HFF-Myc (cell line): ENCODE data around the gene METTL4.
A peak's percentile ranks its signal among the peaks of the same experiment; 100 is the strongest.

Experiments
- DNase-seq: peaks from one replicate; pipeline ENCODE4 v3.0.0-alpha.2; 2011; ENCODE audit warnings: low read depth; ENCODE audit errors: extremely low read depth
- H3K4me3 ChIP-seq: replicated peaks from 2 replicates; pipeline ENCODE4 v1.5.1; 2011; ENCODE audit warnings: low read depth, mild to moderate bottlenecking, control low read depth, low read length
- CTCF ChIP-seq: IDR thresholded peaks from 2 replicates; pipeline ENCODE4 v1.5.1; 2012; ENCODE audit warnings: mild to moderate bottlenecking, low read depth, low read length, control low read depth; ENCODE audit errors: missing control alignments

The METTL4 gene

GRCh38 chr18:2571200-2572170 is at the start of gene METTL4, which contains the start of gene NDC80:
Gene METTL4 (minus strand): TSS chr18:2571505. CDS start chr18:2567216, 4,289 bp downstream.
Gene NDC80 (plus strand): TSS chr18:2571557. CDS start chr18:2572986, 1,429 bp downstream.
- peak within 1 kb of the TSS; percentile 77 for H3K4me3 ChIP-seq
- no peak for TF ChIP-seq CTCF
- DNase-seq, result peak; percentile 51

- TF ChIP-seq CTCF, result no peak
- DNase-seq, result no peak
- H3K4me3 ChIP-seq, result no peak overlapping the region
Measured at GRCh38 chr18:2618009-2618408, 46.7 kb upstream of the METTL4 start.

GRCh38 chr18:2617401-2617998 is 46.2 kb upstream of the METTL4 start:
- TF ChIP-seq CTCF, result no peak
- DNase-seq, result no peak
- H3K4me3 ChIP-seq, result no peak overlapping the region

- TF ChIP-seq CTCF, result no peak
- no peak overlapping the region for H3K4me3 ChIP-seq
- DNase-seq, result no peak
Measured at GRCh38 chr18:2612996-2613395, 41.7 kb upstream of the METTL4 start.

- no peak for TF ChIP-seq CTCF
- DNase-seq, result no peak
- H3K4me3 ChIP-seq, result no peak overlapping the region
Measured at GRCh38 chr18:2610549-2610948, 39.2 kb upstream of the METTL4 start.

- no peak for TF ChIP-seq CTCF
- H3K4me3 ChIP-seq, result no peak overlapping the region
- DNase-seq, result no peak
Measured at GRCh38 chr18:2609604-2610003, 38.3 kb upstream of the METTL4 start.
